Endothelial cell of umbilical vein (primary cell): ENCODE measurements around the gene SLC38A1.

Experiments
- CTCF ChIP-seq, 2 donors: IDR thresholded peaks; 1 replicate in 1 of 2; 2 replicates in 1 of 2; pipeline ENCODE4 v1.5.1; 2011; ENCODE audit warnings: low read length in 2 of 2, mild to moderate bottlenecking in 2 of 2, moderate library complexity in 2 of 2, control low read depth in 1 of 2, inconsistent platforms in 1 of 2, low read depth in 1 of 2; ENCODE audit not compliant: insufficient read depth in 1 of 2; ENCODE audit errors: extremely low read depth in 1 of 2
- POLR2A ChIP-seq: IDR thresholded peaks from 2 replicates; pipeline ENCODE4 v1.6.1; 2012; ENCODE audit warnings: low read depth, mild to moderate bottlenecking, control low read depth, low read length

- TF ChIP-seq CTCF (IDR thresholded peaks at IDR 0.05; ENCODE audit: extremely low read depth in 1 of 2, insufficient read depth in 1 of 2, low read depth in 1 of 2, low read length in 2 of 2) (no peak), POLR2A (no peak)
These were observed 35.2 kb upstream of the SLC38A1 start for GRCh38 chr12:46304070-46304469.
